GM19372 (cell line): ENCODE results near the gene MAP4K2.

ENCODE experiments used
- ATAC-seq: cut with Tn5 transposase; IDR thresholded peaks from one replicate; pipeline ENCODE4 v1.9.1; 2021; ENCODE audit warnings: mild to moderate bottlenecking, low read depth, moderate library complexity; ENCODE audit not compliant: unreplicated experiment

Gene MAP4K2

GRCh38 chr11:64772303-64773018, 30.6 kb downstream of the MAP4K2 start:
- no peak for ATAC-seq

GRCh38 chr11:64771861-64772260, 31.2 kb downstream of the MAP4K2 start:
- ATAC-seq, result no peak

GRCh38 chr11:64770120-64770519, 32.9 kb downstream of the MAP4K2 start:
- ATAC-seq, result no peak

- ATAC-seq, result no peak
Measured at GRCh38 chr11:64769283-64769682, 33.7 kb downstream of the MAP4K2 start.

- no peak for ATAC-seq
Measured at GRCh38 chr11:64768300-64768694, 34.7 kb downstream of the MAP4K2 start.

- ATAC-seq, result no peak
Measured at GRCh38 chr11:64767344-64768299, 35.4 kb downstream of the MAP4K2 start.

GRCh38 chr11:64766881-64767280, 36.1 kb downstream of the MAP4K2 start:
- no peak for ATAC-seq

- no peak for ATAC-seq
Measured at GRCh38 chr11:64765851-64766665, 37.0 kb downstream of the MAP4K2 start.

- ATAC-seq, result no peak
Measured at GRCh38 chr11:64765291-64765850, 37.6 kb downstream of the MAP4K2 start.

- ATAC-seq, result no peak
Measured at GRCh38 chr11:64764753-64765152, 38.3 kb downstream of the MAP4K2 start.

GRCh38 chr11:64764040-64764611, 38.9 kb downstream of the MAP4K2 start:
- ATAC-seq, result no peak

- no peak for ATAC-seq
Measured at GRCh38 chr11:64763526-64764039, 39.4 kb downstream of the MAP4K2 start.

GRCh38 chr11:64762674-64763525, 40.1 kb downstream of the MAP4K2 start:
- no peak for ATAC-seq

GRCh38 chr11:64762277-64762673, 40.7 kb downstream of the MAP4K2 start:
- no peak for ATAC-seq

- no peak for ATAC-seq
Measured at GRCh38 chr11:64760759-64761420, 42.1 kb downstream of the MAP4K2 start.

- no peak for ATAC-seq
Measured at GRCh38 chr11:64759722-64760719, 43.0 kb downstream of the MAP4K2 start, which contains the start of gene PYGM. PYGM (minus strand) TSS chr11:64759974; CDS start chr11:64759898, 76 bp downstream.

GRCh38 chr11:64759131-64759721, 43.8 kb downstream of the MAP4K2 start:
- no peak for ATAC-seq
